Thoracic aorta (tissue), 2 donors: ENCODE measurements around the gene FBN2. TPM values are rescaled to one million over a fixed set of nuclear protein-coding genes. Genes with fewer than 3 reads are reported as not detected.

Experiments
- ATAC-seq: fragments of 150-250 bp; one replicate; pipeline ENCODE4 v1.8.0; 2017; ENCODE audit warnings: low read depth; ENCODE audit not compliant: insufficient number of reproducible peaks, low FRiP score
- DNase-seq: peaks from one replicate; pipeline ENCODE4 v3.0.0-alpha.2; 2020; ENCODE audit warnings: low spot score
- H3K27ac ChIP-seq, 2 donors: fragments of 200-600 bp; sonication (generic); 1 replicate in 1 of 2; 2 replicates in 1 of 2; pipeline ENCODE4 v1.5.1; 2016; ENCODE audit warnings: mild to moderate bottlenecking in 2 of 2, moderate library complexity in 2 of 2
- H3K27me3 ChIP-seq: fragments of 200-600 bp; sonication (generic); replicated peaks from 2 replicates; pipeline ENCODE4 v1.6.0; 2016; ENCODE audit warnings: mild to moderate bottlenecking; ENCODE audit not compliant: insufficient read depth
- H3K36me3 ChIP-seq: fragments of 200-600 bp; sonication (generic); one replicate; pipeline ENCODE4 v1.5.1; 2016
- H3K4me1 ChIP-seq, 2 donors: fragments of 200-600 bp; sonication (generic); 1 replicate in 1 of 2; 2 replicates in 1 of 2; pipeline versions ENCODE4 v1.5.1 to v1.6.0; 2016; ENCODE audit warnings: low read depth in 2 of 2, mild to moderate bottlenecking in 1 of 2; ENCODE audit not compliant: control insufficient read depth in 1 of 2
- H3K4me3 ChIP-seq: fragments of 200-600 bp; sonication (generic); 2 replicates; pipeline ENCODE4 v1.5.1; 2016; ENCODE audit warnings: mild to moderate bottlenecking
- H3K9me3 ChIP-seq: fragments of 200-600 bp; sonication (generic); 2 replicates; pipeline ENCODE4 v1.5.1; 2016
- CTCF ChIP-seq: fragments of 200-600 bp; sonication (generic); IDR thresholded peaks from one replicate; pipeline ENCODE4 v1.5.1; 2019; ENCODE audit warnings: antibody characterized with exemption
- total RNA-seq, 2 donors: library from RNA; depleted of rRNA; stranded (reverse); fragments of >200 nt; gene quantifications; one replicate each; pipeline versions ENCODE4 v1.1.0 to v1.2.3, GENCODE V29; 2016

FBN2 gene
- total RNA-seq, 2 donors from 2014 or later: 0.68 to 5.8 TPM

GRCh38 chr5:128259607-128260021 is 278.4 kb downstream of the FBN2 start:
- Histone ChIP-seq H3K4me1 (peaks cover 0 to 5% of the 10 kb centered on the region in 2 donors), H3K4me3 (no peak overlapping the region), H3K27me3 (no peaks in the 10 kb centered on the region), H3K27ac (no peak overlapping the region), H3K36me3 (no peaks in the 10 kb centered on the region), H3K9me3 (no peaks in the 10 kb centered on the region)
- DNase-seq (no peak), ATAC-seq (no peak)
- TF ChIP-seq CTCF: no peak

DNA sequence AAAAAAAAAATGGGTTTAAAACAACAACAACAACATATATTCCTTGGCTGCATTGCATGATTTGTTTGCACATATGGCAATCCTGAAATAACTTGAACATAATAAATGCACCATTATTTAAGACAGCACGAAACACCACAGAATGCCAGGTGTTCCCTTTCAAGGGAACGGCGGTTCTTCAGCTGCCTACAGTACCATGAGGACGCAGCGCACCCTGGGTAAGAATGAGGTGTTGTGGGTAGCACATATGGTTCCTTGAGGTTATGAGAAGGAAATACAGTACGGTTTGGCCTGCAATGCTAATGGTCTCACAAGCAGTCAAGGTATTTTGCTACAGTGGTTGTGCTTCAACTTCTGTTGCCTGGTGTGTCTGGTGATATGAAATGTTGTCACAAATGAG is 279.7 kb downstream of the FBN2 start:
- Histone ChIP-seq H3K4me3 (no peak overlapping the region), H3K27ac (no peak overlapping the region), H3K4me1 (no peaks in the 10 kb centered on the region), H3K36me3 (no peaks in the 10 kb centered on the region), H3K9me3 (no peaks in the 10 kb centered on the region), H3K27me3 (no peaks in the 10 kb centered on the region)
- TF ChIP-seq CTCF: no peak
- DNase-seq (no peak), ATAC-seq (no peak)

- TF ChIP-seq CTCF: no peak
- H3K27me3 ChIP-seq: no peaks in the 10 kb centered on the region
- no peak overlapping the region for H3K4me3 ChIP-seq
- DNase-seq: no peak
- no peaks in the 10 kb centered on the region for H3K36me3 ChIP-seq
- no peak for ATAC-seq
- no peaks in the 10 kb centered on the region for H3K9me3 ChIP-seq
- H3K4me1 ChIP-seq: no peaks in the 10 kb centered on the region
- no peak overlapping the region for H3K27ac ChIP-seq
Observed at GRCh38 chr5:128257076-128257475, 281.0 kb downstream of the FBN2 start.

DNA sequence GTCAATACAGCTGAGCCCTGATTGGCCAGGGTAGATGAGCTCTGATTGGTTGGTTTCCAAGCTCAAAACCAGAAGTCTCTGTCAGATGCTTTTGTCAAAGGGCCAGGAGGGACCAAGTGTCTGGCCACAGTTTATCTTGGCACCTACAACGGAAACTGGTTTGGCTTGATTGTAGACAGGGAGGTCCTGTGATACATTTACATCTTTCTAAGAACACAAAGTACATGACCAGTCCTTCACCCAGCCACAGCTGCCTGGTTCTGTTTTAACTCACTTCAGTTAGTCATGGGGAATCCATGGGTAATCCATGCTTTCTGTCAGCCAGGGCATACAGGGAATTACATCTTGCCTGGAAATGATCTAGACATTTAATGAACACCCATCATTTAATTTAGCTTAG is 283.3 kb downstream of the FBN2 start:
- Histone ChIP-seq H3K27me3 (no peaks in the 10 kb centered on the region), H3K36me3 (no peaks in the 10 kb centered on the region), H3K27ac (no peak overlapping the region), H3K9me3 (no peaks in the 10 kb centered on the region), H3K4me1 (no peaks in the 10 kb centered on the region), H3K4me3 (no peak overlapping the region)
- no peak for TF ChIP-seq CTCF
- ATAC-seq (no peak), DNase-seq (no peak)

DNA sequence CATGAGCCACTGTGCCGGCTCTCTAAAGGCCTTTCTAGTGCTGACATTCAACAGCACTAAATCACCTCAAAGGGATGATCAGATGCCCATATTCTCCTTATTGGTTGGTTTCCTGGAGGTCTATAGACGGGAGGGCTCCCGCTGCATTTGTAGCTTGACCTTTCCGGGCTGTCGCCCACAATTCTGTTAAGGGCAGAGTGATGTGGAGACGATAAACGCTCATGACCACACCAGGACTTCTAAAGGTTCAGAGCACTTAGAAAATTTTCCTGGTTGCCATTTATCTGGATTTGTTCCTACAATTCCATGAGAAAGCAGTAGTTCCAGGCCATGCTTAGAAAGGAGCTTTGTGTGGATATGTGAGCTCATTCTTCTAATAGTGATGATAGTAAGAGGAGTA is 284.2 kb downstream of the FBN2 start:
- no peak overlapping the region for H3K27ac ChIP-seq
- no peaks in the 10 kb centered on the region for H3K36me3 ChIP-seq
- no peaks in the 10 kb centered on the region for H3K9me3 ChIP-seq
- H3K4me1 ChIP-seq: no peaks in the 10 kb centered on the region
- ATAC-seq (no peak), DNase-seq (no peak)
- no peaks in the 10 kb centered on the region for H3K27me3 ChIP-seq
- TF ChIP-seq CTCF: no peak
- H3K4me3 ChIP-seq: no peak overlapping the region
